T-helper 1 cell treated with Interleukin-12 subunit alpha and Interleukin-12 subunit beta and Interleukin-4 antibody, amounts not matched to agents 30 ng/mL and 1 ng/mL, for 36 hours (primary cell): ENCODE measurements around the gene CHMP4B. TPM values are rescaled to one million over a fixed set of nuclear protein-coding genes. Genes with fewer than 3 reads are reported as not detected.

Experiments
- intact Hi-C: fragments of 100-400 bp; cut with micrococcal nuclease; formaldehyde crosslinking; loops from one replicate; pipeline ENCODE4 v1.15.1; 2024
- total RNA-seq: library from RNA; stranded (reverse); gene quantifications from 2 replicates; pipeline ENCODE4 v1.2.3, GENCODE V29; 2022

Gene CHMP4B
- total RNA-seq, 1 donor from 2014 or later, result 78.0 TPM

DNA sequence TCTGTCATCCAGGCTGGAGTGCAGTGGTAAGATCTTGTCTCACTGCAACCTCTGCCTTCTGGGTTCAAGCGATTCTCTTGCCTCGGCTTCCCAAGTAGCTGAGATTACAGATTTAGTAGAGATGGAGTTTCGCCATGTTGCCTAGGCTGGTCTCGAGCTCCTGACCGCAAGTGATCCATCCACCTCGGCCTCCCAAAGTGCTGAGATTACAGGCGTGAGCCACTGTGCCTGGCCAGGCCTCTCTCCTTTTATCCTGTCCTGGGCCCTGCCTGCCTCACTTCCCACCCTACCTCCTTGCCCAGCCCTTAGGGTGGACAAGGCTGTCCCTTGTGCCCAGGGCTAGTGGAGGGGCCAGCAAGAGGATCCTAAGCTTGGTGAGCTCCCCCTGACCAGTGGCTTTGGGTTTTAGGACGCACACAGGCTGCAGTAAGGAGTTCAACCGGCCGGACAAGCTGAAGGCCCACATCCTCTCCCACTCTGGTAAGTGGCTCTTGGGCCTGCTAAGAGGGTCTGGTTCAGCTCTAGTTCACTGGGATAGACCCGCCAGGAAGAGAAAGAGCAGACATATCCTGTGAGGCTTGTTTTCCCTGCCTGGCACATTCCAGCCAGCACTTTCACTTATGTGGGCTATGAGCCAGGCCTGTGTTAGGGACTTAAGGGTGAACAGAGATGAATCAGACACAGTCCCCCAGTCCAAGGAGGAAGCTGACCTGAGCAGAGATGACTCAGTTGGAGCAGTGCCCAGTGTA, 21.9 kb upstream of the CHMP4B start:
- intact Hi-C loops, result loop anchor here (5.0 kb wide), 1 partner anchor 332 kb away; no protein-coding TSS in a partner anchor

- intact Hi-C loops, result loop anchor here (5.0 kb wide), 2 partner anchors 277 to 333 kb away; no protein-coding TSS in a partner anchor
Measured at GRCh38 chr20:33789858-33790182, 21.3 kb upstream of the CHMP4B start.

DNA sequence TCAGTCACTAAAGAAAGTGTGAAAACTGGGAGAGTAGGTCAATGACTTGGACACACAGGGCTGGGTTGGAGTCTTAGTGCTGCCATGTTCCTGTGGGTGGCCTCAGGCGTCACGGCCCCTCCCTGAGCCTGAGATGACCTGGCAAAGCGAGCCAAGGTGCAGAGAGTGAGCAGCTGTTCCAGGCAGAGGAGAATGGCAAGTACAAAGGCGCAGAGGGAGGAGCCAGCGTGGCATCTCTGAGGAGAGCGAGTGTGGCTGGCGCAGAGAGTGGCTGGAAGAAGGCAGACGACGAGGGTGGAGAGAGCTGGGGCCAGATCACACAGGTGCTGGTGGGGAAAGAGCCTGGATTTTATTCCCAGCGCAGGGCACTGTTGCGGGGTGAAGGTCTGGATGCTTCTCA, 20.6 kb upstream of the CHMP4B start:
- intact Hi-C loops, result loop anchor here (5.0 kb wide), 1 partner anchor 277 kb away; no protein-coding TSS in a partner anchor

- intact Hi-C loops, result loop anchor here (5.0 kb wide), 1 partner anchor 276 kb away; no protein-coding TSS in a partner anchor
Measured at GRCh38 chr20:33791021-33791420, 20.1 kb upstream of the CHMP4B start.

- intact Hi-C loops, result loop anchor here (5.0 kb wide), 1 partner anchor 276 kb away; no protein-coding TSS in a partner anchor
Measured at GRCh38 chr20:33791540-33791939, 19.6 kb upstream of the CHMP4B start.

- intact Hi-C loops, result loop anchor here (1.0 to 5.0 kb wide), 3 partner anchors 123 to 337 kb away; no protein-coding TSS in a partner anchor
Measured at GRCh38 chr20:33791959-33792597, 19.1 kb upstream of the CHMP4B start.

DNA sequence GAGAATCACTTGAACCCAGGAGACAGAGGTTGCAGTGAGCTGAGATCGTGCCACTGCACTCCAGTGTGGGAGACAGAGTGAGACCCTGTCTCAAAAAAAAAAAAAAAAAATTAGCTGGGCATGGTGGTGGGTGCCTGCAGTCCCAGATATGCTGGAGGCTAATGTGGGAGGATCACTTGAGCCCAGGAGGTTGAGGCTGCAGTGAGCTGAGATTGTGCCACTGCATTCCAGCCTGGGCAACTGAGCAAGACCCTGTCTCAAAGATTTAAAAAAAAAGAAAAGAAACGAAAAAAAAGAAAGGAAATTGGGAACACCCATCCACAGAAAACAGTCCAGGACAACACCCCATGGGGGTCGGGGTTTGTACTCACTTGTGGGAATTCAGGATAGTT, 18.6 kb upstream of the CHMP4B start:
- intact Hi-C loops, result loop anchor here (1.0 to 5.0 kb wide), 3 partner anchors 123 to 337 kb away; no protein-coding TSS in a partner anchor

GRCh38 chr20:33793011-33793931, 17.9 kb upstream of the CHMP4B start:
- intact Hi-C loops, result loop anchor here (5.0 kb wide), 1 partner anchor 274 kb away; no protein-coding TSS in a partner anchor

- intact Hi-C loops, result no loop called here
Measured at GRCh38 chr20:33796263-33796906, 14.8 kb upstream of the CHMP4B start.

DNA sequence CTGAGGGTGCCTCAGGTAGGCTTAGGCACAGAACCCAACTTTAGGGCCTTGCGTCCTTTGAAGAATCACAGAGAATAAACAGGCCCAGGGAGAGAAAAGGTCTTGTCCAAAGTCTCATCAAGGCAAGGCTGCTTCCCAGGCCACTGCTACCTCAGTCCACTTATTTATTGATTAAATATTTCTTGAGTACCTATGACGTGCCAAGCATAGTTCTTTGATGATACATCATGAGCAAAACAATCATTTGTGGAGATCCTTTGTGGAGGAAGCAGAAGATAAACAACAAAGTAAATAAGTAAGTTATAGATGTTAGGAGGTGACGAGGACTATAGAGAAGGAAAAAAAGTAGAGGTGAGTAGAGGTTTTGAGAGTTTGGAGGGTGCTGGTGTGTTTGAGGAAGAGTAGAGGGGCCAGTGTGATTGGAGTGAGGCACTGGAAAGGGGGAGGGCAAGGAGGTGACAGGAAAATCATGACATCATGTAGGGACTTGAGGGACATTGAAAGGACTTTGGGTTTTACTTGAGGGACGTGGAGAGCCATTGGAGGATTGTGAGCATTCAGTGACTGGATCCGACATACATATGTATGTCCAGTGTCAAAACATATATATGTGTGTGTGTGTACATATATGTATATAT, 14.1 kb upstream of the CHMP4B start:
- intact Hi-C loops, result no loop called here

DNA sequence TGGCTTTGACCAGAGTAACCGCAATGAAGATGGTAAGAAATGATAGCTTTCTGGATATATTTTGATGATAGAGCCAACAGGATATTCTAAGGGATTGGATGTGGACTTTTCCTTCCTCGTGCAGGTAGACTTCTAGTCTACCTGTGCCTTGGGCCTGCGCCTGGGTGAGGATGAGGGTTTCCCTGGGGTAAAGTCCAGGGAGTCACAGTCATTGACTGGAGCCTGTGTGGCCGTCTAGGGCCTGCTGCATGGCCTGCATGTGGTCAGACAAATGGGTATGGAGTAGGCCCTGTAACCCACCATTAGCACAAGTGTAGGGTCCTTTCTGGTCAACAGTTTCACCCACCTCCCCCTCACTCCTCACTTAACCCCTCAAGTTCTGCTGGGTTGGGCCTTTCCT, 12.7 kb upstream of the CHMP4B start:
- intact Hi-C loops, result no loop called here

DNA sequence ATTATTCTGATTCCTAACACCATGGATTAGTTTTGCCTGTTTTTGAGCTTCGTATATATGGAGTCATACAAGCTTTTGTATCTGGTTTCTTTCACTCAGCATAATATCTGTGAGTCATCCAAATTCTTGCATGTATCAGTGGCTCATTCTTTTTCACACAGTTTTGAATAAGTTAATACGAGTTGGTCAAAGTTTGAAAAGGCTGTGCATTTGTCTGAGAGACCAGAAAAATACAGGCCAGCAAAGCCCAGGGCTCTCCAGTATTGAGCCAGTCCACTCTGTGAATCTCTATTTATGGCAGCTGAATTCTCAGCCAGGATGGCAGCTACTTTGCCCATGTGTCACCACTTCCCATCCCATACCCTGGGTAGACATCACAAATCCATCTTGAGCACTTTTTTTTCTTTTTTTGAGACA, 7.2 kb upstream of the CHMP4B start:
- intact Hi-C loops, result no loop called here

- intact Hi-C loops, result no loop called here
Measured at GRCh38 chr20:33808388-33808787, 2.8 kb upstream of the CHMP4B start.

- intact Hi-C loops, result loop anchor here (2.0 to 5.0 kb wide), 6 partner anchors 31 to 1603 kb away; partner anchors contain the start of genes DYNLRB1, MMP24OS and PIGU
Measured at GRCh38 chr20:33810259-33810658, 889 bp upstream of the CHMP4B start.

- intact Hi-C loops, result loop anchor here (1.0 to 5.0 kb wide), 21 partner anchors 33 to 1601 kb away; partner anchors contain the start of genes CDK5RAP1, DYNLRB1, E2F1 and EIF2S2
Measured at GRCh38 chr20:33811776-33812151, 616 bp downstream of the CHMP4B start.

DNA sequence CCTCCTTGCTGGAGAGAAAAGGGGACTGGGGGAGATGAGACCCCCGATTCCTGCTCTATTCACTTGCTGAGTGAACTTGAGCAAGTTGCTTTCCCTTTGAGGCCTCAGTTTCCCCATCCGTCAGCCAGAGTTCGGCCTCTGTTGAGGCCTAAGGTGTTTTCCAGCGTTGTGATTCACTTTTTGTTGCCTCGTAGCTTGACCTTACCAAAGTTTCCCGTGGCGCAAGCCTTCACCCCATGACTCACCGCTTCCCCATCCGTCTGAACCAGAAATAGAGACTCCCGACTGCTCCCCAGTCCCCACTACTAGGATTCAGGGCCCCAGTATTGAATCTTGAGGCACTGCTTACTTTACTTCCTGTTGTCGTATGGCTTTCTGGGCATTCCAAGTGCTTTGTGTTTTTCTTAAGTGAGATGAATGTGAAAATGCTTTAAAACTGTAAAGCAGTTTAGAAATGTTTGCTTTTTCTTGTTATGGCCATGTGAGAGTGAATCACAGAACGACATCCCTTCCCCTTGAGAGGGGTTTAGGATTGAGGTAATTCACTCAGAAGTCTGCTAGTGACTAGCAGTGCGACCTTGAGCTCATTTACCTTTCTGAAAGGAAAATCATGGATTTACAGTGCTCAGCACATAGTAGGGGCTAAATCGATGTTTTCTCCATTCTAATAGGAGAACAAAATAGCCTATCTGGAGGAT, 1.2 kb downstream of the CHMP4B start:
- intact Hi-C loops, result loop anchor here (2.0 to 5.0 kb wide), 4 partner anchors 46 to 1465 kb away; partner anchors contain the start of genes DYNLRB1 and MMP24OS

GRCh38 chr20:33812908-33813462, 1.8 kb downstream of the CHMP4B start:
- intact Hi-C loops, result loop anchor here (2.0 to 5.0 kb wide), 4 partner anchors 46 to 1464 kb away; partner anchors contain the start of genes DYNLRB1 and MMP24OS

GRCh38 chr20:33814238-33814712, 3.1 kb downstream of the CHMP4B start:
- intact Hi-C loops, result loop anchor here (5.0 kb wide), 3 partner anchors 253 to 1463 kb away; partner anchors contain the start of genes DYNLRB1 and MMP24OS

- intact Hi-C loops, result no loop called here
Measured at GRCh38 chr20:33815671-33816070, 4.5 kb downstream of the CHMP4B start.
